HepG2 (cell line): ENCODE measurements around the gene TRAK1. TPM values are rescaled to one million over a fixed set of nuclear protein-coding genes. Genes with fewer than 3 reads are reported as not detected.
A peak's percentile ranks its signal among the peaks of the same experiment; 100 is the strongest.

ENCODE experiments used
- CEBPG ChIP-seq: IDR thresholded peaks from 2 replicates; pipeline ENCODE4 v1.6.1; 2016
- DNMT1 ChIP-seq: sonication (generic); formaldehyde crosslinking; IDR thresholded peaks from 2 replicates; pipeline ENCODE4 v1.5.1; 2020; ENCODE audit warnings: mild to moderate bottlenecking, missing genetic modification reagents
- HOXA7 ChIP-seq: sonication (generic); formaldehyde crosslinking; IDR thresholded peaks from 2 replicates; pipeline ENCODE4 v1.8.1; 2022; ENCODE audit warnings: mild to moderate bottlenecking, missing genetic modification reagents, moderate library complexity
- KDM2A ChIP-seq: sonication (generic); formaldehyde crosslinking; IDR thresholded peaks from 2 replicates; pipeline ENCODE4 v1.4.0; 2020; ENCODE audit warnings: low read depth, missing genetic modification reagents, borderline replicate concordance
- NKX3-1 ChIP-seq: sonication (generic); formaldehyde crosslinking; IDR thresholded peaks from 2 replicates; pipeline ENCODE4 v1.5.0; 2020; ENCODE audit warnings: missing genetic modification reagents
- RAD21 ChIP-seq: fragments of 450-650 bp; formaldehyde crosslinking; IDR thresholded peaks from 2 replicates; pipeline ENCODE4 v1.5.0; 2020; ENCODE audit warnings: mild to moderate bottlenecking
- SALL1 ChIP-seq: sonication (generic); formaldehyde crosslinking; IDR thresholded peaks from 2 replicates; pipeline ENCODE4 v1.8.0; 2022; ENCODE audit warnings: mild to moderate bottlenecking, missing genetic modification reagents
- TBX2 ChIP-seq: sonication (generic); formaldehyde crosslinking; IDR thresholded peaks from 2 replicates; pipeline ENCODE4 v1.5.0; 2020; ENCODE audit warnings: missing genetic modification reagents, mild to moderate bottlenecking, borderline replicate concordance
- TEAD3 ChIP-seq: optimal IDR thresholded peaks from 2 replicates; pipeline ENCODE3; 2016; ENCODE audit warnings: borderline replicate concordance
- ZNF335 ChIP-seq: sonication (generic); formaldehyde crosslinking; IDR thresholded peaks from 2 replicates; pipeline ENCODE4 v1.4.0; 2020; ENCODE audit warnings: missing genetic modification reagents
- ZNF501 ChIP-seq: sonication (generic); formaldehyde crosslinking; IDR thresholded peaks from 2 replicates; pipeline ENCODE4 v1.5.1; 2020; ENCODE audit warnings: mild to moderate bottlenecking, moderate library complexity, missing genetic modification reagents
- ZNF543 ChIP-seq: sonication (generic); formaldehyde crosslinking; IDR thresholded peaks from 2 replicates; pipeline ENCODE4 v1.4.0; 2020; ENCODE audit warnings: mild to moderate bottlenecking, missing genetic modification reagents
- polyA plus RNA-seq, 8 experiments: library from polyadenylated mRNA; depleted of rRNA in 3 of 8; stranded (reverse) in 7 of 8; unstranded in 1 of 8; fragments of >200 nt; fragmentation: Illumina TruSeq in 4 of 8; extraction: Trizol in 4 of 8; gene quantifications; 2 replicates each; pipeline versions ENCODE4 v1.2.1 to v1.2.3, GENCODE V29; 2011 to 2016; ENCODE audit warnings: low read depth in 4 of 8, missing spikeins in 1 of 8, mixed read lengths in 1 of 8; ENCODE audit not compliant: insufficient read depth in 1 of 8
- total RNA-seq, 5 experiments: library from RNA; depleted of rRNA; stranded (reverse); fragments of >200 nt; fragmentation: Illumina TruSeq; extraction: Trizol; gene quantifications; 2 replicates each; pipeline ENCODE4 v1.2.3, GENCODE V29; 2016; ENCODE audit warnings: low read depth in 1 of 5
- TF ChIP-seq, protein P1 (sequence below): sonication (generic); formaldehyde crosslinking; IDR thresholded peaks from 2 replicates; pipeline ENCODE4 v1.4.0; 2020; ENCODE audit warnings: missing genetic modification reagents
- TF ChIP-seq, protein P2 (sequence below): sonication (generic); formaldehyde crosslinking; IDR thresholded peaks from 2 replicates; pipeline ENCODE4 v1.4.0; 2020; ENCODE audit warnings: missing genetic modification reagents, mild to moderate bottlenecking, borderline replicate concordance

Gene TRAK1
- total and polyA plus RNA-seq, 2 of the 13 experiments (the other 11 are each of a cell fraction or from before 2014, with no cell fraction given) = 20.5 to 46.6 TPM

DNA sequence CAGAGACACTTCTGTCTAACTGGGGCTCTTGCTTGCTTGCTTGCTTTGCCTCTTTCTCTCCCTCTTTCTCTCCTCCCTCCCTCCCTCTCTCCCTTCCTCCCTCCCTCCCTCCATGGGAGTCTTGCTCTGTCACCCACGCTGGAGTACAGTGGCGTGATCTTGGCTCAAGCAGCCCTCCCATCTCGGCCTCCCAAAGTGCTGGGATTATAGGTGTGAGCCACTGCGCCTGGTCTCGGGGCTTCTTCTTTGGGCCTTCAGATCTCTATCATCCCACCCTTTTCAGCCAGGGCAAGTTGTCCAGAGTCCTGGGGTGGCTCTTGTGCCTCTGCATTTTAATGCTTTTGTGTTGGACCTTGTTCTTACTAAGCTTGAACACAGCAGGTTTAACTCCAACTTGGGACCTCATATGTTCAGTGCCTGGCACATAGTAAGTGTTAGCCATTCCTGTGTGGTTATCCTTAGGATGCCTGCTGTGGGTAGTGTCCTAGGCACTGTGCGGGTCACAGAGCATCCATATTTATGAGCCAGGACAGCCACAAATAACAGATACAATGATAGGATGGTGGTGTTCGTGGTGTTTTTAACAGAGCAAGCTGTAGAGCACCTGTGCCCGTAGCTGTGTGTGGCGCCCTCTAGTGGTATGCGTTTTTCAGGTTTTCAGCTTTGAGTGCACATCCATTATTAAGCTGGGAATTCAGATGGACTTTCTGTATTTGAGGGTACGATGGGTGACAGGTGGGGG is 99.7 kb downstream of the TRAK1 start (continued):
- no peak for TF ChIP-seq DNMT1 (CRISPR knock-in tag)
- TF ChIP-seq KDM2A (CRISPR knock-in tag) = 0 out of 2 replicates have a peak, but pooled peaks have one; percentile 20
- 0 out of 2 replicates have a peak, but pooled peaks have one; percentile 6 for TF ChIP-seq CEBPG (CRISPR knock-in tag)
- TF ChIP-seq, protein P1, sequence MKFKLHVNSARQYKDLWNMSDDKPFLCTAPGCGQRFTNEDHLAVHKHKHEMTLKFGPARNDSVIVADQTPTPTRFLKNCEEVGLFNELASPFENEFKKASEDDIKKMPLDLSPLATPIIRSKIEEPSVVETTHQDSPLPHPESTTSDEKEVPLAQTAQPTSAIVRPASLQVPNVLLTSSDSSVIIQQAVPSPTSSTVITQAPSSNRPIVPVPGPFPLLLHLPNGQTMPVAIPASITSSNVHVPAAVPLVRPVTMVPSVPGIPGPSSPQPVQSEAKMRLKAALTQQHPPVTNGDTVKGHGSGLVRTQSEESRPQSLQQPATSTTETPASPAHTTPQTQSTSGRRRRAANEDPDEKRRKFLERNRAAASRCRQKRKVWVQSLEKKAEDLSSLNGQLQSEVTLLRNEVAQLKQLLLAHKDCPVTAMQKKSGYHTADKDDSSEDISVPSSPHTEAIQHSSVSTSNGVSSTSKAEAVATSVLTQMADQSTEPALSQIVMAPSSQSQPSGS = no peak
- peak; percentile 88 for TF ChIP-seq RAD21 (CRISPR knock-in tag)
- TF ChIP-seq, protein P2, sequence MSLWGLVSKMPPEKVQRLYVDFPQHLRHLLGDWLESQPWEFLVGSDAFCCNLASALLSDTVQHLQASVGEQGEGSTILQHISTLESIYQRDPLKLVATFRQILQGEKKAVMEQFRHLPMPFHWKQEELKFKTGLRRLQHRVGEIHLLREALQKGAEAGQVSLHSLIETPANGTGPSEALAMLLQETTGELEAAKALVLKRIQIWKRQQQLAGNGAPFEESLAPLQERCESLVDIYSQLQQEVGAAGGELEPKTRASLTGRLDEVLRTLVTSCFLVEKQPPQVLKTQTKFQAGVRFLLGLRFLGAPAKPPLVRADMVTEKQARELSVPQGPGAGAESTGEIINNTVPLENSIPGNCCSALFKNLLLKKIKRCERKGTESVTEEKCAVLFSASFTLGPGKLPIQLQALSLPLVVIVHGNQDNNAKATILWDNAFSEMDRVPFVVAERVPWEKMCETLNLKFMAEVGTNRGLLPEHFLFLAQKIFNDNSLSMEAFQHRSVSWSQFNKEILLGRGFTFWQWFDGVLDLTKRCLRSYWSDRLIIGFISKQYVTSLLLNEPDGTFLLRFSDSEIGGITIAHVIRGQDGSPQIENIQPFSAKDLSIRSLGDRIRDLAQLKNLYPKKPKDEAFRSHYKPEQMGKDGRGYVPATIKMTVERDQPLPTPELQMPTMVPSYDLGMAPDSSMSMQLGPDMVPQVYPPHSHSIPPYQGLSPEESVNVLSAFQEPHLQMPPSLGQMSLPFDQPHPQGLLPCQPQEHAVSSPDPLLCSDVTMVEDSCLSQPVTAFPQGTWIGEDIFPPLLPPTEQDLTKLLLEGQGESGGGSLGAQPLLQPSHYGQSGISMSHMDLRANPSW (CRISPR knock-in tag) = no peak
- no peak for TF ChIP-seq ZNF335 (CRISPR knock-in tag)
- TF ChIP-seq ZNF501 = no peak
- no peak for TF ChIP-seq HOXA7
- TF ChIP-seq NKX3-1 (CRISPR knock-in tag) = no peak
- peak; percentile 45 for TF ChIP-seq SALL1
- TF ChIP-seq TBX2 (CRISPR knock-in tag) = peak; percentile 42; the same call in 1 of the 2 replicates
- peak; percentile 40 for TF ChIP-seq TEAD3 (CRISPR knock-in tag)
- no peak for TF ChIP-seq ZNF543 (CRISPR knock-in tag)
